Activated CD8-positive, alpha-beta memory T cell treated with anti-CD3 and anti-CD28 coated beads for 24 hours (primary cell): ENCODE measurements around the gene NXF1.
A peak's percentile ranks its signal among the peaks of the same experiment; 100 is the strongest.
"Not testable (repeated sequence)": the region's sequence is repeated elsewhere in the genome, so short reads cannot be mapped to it uniquely, and the experiment has no call there.

Source experiments
- DNase-seq: peaks from one replicate; pipeline ENCODE4 v3.0.0-alpha.2; 2020

The NXF1 gene

DNA sequence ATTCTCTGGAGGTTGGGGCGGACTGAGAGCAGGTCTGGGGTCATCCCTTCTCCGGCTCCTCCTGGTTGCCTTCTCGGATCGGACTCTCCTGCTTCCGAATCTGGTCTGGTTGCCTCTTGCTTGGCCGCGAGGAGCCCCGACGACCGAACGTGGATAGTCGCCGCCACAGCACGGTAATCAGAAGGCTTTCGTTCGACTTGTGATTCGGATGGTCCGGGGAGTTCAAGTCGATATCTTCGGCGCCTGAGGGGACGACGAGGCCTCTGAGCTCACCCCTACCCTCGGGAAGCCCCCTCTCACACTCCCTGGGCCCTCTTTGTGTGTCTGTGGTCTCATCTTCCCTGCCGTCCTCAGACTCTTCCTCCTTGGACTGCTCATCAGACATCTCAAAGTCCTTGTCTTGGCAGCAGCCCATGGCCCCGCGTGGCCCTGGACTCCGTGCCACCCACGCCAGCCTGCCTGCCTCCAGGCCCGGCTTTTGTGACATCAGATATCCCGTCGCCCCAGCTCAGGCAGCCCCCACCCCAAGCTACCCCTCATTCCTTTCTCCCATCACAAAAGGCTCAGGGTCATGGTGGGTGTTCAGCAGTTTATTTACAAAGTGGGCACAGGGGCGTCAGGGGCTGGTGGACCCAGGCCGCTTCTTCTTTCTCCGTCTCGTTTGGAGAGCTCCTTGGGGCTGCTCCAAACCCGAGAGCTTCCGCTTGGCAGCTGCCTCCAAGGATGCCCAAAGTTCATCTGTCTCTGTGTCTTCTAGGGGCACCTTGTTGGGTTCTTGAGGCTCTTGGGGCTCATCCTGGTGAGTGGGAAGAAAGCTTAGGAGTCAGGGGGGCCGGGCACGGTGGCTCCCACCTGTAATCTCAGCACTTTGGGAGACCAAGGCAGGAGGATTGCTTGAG lies 27.3 kb upstream of the NXF1 start, which contains the start of gene TEX54:
TSS of gene TEX54 (minus strand) at position 506 of the 899 bp plus-strand sequence.
- peak; percentile 70 for DNase-seq

GRCh38 chr11:62831520-62832335 lies 26.5 kb upstream of the NXF1 start, which contains the start of gene STX5:
Gene STX5 (minus strand): TSS chr11:62832051. CDS start chr11:62831243, 808 bp downstream.
- peak; percentile 100 for DNase-seq

DNA sequence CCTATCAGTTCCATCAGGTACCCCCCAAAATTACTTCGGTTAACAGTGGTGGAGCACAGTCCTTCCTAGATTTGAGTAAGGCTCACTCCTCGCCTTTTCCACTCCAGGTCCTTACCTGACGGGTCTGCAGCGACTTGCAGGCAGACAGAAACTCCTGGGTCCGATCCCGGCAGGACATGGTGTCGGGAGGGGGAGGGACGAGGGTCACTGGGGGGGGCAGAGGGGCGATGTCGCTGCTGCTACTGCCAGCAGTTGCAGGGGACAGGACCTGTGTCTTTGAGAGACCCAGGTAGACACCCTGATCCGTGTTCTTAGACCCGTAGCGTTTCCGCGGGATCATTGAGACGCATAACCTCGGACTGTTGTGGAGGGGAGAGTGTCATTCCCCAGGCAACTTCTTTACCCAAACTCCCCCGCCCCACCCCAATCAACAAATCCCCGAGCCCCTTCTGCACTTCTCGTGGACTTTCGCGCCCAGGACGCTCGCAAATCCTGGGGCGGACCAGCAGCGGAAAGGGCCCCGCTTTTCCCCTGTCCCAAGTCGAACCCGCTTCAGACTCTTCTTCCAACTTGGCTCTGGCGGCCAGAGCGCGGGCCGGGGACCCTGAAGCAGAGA lies 25.8 kb upstream of the NXF1 start:
- DNase-seq = no peak

DNA sequence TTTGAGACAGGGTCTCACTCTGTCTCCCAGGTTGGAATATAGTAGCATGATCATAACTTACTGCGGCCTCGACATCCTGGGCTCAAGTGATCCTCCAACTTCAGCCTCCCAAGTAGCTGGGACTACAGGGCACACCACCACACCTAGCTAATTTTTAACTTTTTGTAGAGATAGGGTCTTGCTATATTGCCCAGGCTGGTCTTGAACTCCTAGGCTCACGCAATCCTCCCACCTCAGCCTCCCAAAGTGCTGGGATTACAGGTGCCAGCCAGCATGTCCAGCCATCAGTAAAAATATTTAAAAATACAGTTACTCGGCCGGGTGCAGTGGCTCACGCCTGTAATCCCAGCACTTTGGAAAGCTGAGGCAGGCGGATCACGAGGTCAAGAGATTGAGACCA lies 22.9 kb upstream of the NXF1 start:
- not testable (repeated sequence) for DNase-seq

GRCh38 chr11:62823677-62824076 lies 18.4 kb upstream of the NXF1 start:
- no peak for DNase-seq

- no peak for DNase-seq
These were observed 11.9 kb upstream of the NXF1 start for GRCh38 chr11:62817129-62817528.

- DNase-seq = no peak
These were observed 11.3 kb upstream of the NXF1 start for GRCh38 chr11:62816557-62816956.

- DNase-seq = no peak
These were observed 6.4 kb upstream of the NXF1 start for GRCh38 chr11:62811659-62812058.

DNA sequence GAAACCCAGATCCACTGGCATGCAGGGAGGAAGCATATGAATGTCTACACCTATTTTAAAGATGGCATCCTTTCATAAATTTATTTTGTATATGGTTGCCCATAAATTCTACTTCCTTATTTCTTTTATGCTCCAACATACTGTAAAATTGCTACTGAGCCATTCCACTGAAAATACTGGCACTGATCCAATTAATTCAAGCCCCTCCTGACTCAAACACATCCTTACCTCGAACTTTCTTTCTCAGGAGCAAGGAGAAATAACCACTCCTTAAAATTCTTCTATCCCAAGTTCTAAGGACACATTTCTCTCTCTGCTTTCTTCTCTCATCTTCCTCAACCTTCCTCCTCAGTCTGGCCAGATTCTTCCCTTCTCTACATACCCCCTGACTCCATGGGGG lies 5.5 kb upstream of the NXF1 start:
- no peak for DNase-seq

DNA sequence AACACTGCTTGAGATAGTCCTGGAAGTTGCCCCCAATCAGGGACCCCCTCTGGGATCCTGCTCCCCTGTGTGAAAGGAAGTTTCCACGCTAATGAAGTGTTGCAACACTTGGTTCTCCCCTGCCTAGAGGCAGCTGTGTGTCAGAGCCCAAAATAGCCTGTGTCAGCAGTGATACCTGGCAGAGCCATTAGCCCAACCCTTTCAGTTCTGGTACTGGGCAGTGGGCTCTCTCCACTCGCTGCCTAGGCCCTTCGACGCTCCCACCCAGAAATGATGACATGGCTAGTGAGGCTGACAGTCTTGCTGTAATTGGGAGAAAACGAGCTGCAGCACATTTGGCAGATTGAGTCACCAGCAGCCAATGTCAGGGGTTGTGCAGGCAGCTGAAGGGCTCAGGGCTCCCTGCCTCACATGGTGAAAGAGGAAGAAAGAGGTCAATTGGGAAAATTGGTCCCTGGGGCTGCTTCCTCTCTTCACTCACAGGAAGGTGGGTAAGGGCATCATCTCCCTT lies 1.4 kb upstream of the NXF1 start:
- no peak for DNase-seq

- peak; percentile 75 for DNase-seq
These were observed 761 bp upstream of the NXF1 start for GRCh38 chr11:62805961-62806441.

GRCh38 chr11:62804310-62805075 lies 747 bp downstream of the NXF1 start:
- no peak for DNase-seq

- no peak for DNase-seq
These were observed 4.2 kb downstream of the NXF1 start for GRCh38 chr11:62801071-62801470.

- DNase-seq = no peak
These were observed 5.8 kb downstream of the NXF1 start for GRCh38 chr11:62799486-62799885.

GRCh38 chr11:62796281-62796680 lies 9.0 kb downstream of the NXF1 start:
- DNase-seq = no peak

DNA sequence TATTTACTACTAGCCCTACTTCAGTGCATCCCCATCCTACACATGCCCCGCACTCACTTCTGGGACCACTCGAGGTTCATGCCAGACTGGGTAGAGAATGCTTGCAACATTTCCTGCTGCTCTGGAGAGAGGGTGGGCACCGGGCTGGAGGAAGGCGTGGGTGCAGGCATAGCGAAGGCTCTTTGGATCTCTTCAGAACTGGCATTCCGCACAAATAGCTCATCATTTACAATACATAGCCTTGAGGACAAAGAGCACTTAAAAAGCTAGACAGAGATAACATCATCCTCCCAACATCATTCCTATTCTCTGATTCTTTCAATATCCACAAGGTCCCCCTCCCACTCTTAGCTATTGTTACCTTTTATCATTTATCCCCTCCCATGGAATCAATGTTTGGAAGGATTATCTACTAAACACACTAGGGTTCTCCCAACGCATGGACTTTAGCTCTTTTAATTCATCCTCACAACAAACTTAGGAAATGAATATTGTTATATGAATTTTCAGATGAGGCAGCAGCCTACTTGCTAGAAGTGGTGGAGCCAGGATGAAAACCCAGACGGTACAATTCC lies 11.0 kb downstream of the NXF1 start:
- no peak for DNase-seq

GRCh38 chr11:62792202-62792575 lies 13.1 kb downstream of the NXF1 start:
- no peak for DNase-seq

GRCh38 chr11:62791501-62792201 lies 13.6 kb downstream of the NXF1 start, which contains the start of gene TMEM223:
Gene TMEM223 (minus strand): TSS chr11:62792006. CDS start chr11:62791994, 12 bp downstream.
- peak; percentile 95 for DNase-seq

DNA sequence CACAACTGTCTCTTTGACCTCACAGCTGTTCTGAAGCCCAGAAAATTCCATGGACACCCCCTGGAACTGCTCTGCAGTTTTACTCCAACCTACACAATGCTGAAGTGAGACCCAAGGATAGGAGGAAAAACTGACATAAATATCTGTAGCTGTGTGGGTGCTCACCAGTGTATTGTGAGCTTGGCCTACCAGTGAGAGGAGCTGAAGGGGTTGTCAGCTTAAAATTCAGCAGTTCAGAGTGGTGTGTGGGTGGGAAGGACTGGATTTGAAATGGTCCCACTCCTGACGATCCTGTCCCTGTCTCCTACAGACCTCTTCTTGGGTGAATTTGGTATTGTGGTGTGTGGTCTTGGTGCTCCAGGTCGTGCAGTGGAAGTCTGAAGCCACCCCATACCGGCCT lies 15.7 kb downstream of the NXF1 start:
- no peak for DNase-seq

DNA sequence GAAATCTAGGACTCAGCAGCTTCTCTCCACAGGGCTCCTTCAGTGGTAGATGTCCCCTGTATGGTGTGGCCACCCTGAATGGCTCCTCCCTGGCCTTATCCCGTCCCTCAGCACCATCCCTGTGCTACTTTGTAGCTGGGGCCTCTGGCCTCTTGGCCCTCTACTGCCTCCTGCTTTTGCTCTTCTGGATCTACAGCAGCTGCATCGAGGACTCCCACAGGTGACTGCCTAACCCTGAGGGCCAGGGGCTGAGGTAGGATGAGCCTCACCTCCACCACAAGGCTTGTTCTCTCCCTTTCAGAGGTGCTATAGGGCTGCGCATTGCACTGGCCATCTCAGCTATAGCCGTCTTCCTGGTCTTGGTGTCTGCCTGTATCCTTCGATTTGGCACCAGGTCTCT lies 16.2 kb downstream of the NXF1 start:
- DNase-seq = no peak
